K562 (cell line): ENCODE data around the gene RSRC1. TPM values are rescaled to one million over a fixed set of nuclear protein-coding genes. Genes with fewer than 3 reads are reported as not detected.

Experiments used
- ATAC-seq: fragments of 200-7000 bp; cut with Tn5 transposase; 3 replicates; pipeline ENCODE4 v1.9.1; 2020; ENCODE audit warnings: moderate library complexity
- BruUV-seq: library from RNA; stranded (reverse); fragments of 400-500 nt; replicated peaks from 2 replicates; lab custom pipeline; 2021; lab: Mats Ljungman, UMichigan
- CTCF ChIA-PET: fragments of 300-600 bp; formaldehyde crosslinking; extraction: SDS; loops from one replicate; lab custom pipeline; 2021; ENCODE audit warnings: low intra/inter-chr PET ratio; lab: Yijun Ruan, JAX
- POLR2A ChIA-PET: fragments of 300-600, 350-650 bp; sonication (Branson Sonifier 250); formaldehyde crosslinking; extraction: SDS; loops from one replicate; lab custom pipeline; 2021; ENCODE audit warnings: antibody characterized with exemption, inconsistent platforms; lab: Yijun Ruan, JAX
- DNase-seq, 4 experiments: peaks; one replicate each; pipeline versions ENCODE4 v3.0.0 to v3.0.0-alpha.2; 2011 to 2018; ENCODE audit warnings: low spot score in 3 of 4, mixed read lengths in 3 of 4; ENCODE audit errors: extremely low read depth in 1 of 4
- FAIRE-seq: peaks from 2 replicates; lab custom pipeline; 2011; peaks lifted over from hg19 to GRCh38; lab: Jason Lieb, UNC
- H2AFZ ChIP-seq: 2 replicates; pipeline ENCODE4 v1.6.0; 2011; ENCODE audit warnings: low read depth, low read length, control low read depth, inconsistent platforms
- H3K27ac ChIP-seq: fragments of 200-600 bp; 3 replicates; pipeline ENCODE4 v1.8.0; 2011; ENCODE audit warnings: low read depth, mild to moderate bottlenecking, control low read depth, inconsistent platforms, low read length, moderate library complexity, mixed read lengths; ENCODE audit errors: extremely low read depth
- H3K27me3 ChIP-seq, 2 experiments: fragments of 300-600 bp in 1 of 2; 2 replicates in 1 of 2; 3 replicates in 1 of 2; pipeline versions ENCODE4 v1.6.0 to v1.8.0; 2011; ENCODE audit warnings: inconsistent platforms in 2 of 2, low read length in 2 of 2, mild to moderate bottlenecking in 1 of 2, mixed read lengths in 1 of 2, moderate library complexity in 1 of 2; ENCODE audit not compliant: control insufficient read depth in 2 of 2, insufficient read depth in 2 of 2
- H3K36me3 ChIP-seq: fragments of 300-600 bp; 3 replicates; pipeline ENCODE4 v1.8.0; 2011; ENCODE audit warnings: mild to moderate bottlenecking, low read length, inconsistent platforms; ENCODE audit not compliant: control insufficient read depth, insufficient read depth
- H3K4me1 ChIP-seq, 2 experiments: fragments of 200-600 bp in 1 of 2; replicated peaks in 1 of 2; 2 replicates in 1 of 2; 3 replicates in 1 of 2; pipeline versions ENCODE4 v1.5.1 to v1.8.0; 2011; ENCODE audit warnings: inconsistent platforms in 2 of 2, low read length in 2 of 2, mild to moderate bottlenecking in 1 of 2, mixed read lengths in 1 of 2, moderate library complexity in 1 of 2; ENCODE audit not compliant: control insufficient read depth in 2 of 2, insufficient read depth in 2 of 2
- H3K4me2 ChIP-seq: 2 replicates; pipeline ENCODE4 v1.6.1; 2011; ENCODE audit warnings: low read length, control low read depth, inconsistent platforms, mixed read lengths; ENCODE audit not compliant: insufficient read depth
- H3K4me3 ChIP-seq: fragments of 200-600 bp; sonication (generic), shearing (Covaris generic); 2 replicates; pipeline ENCODE4 v1.5.1; 2016; ENCODE audit warnings: control low read depth, inconsistent platforms
- H3K79me2 ChIP-seq: fragments of 200-600 bp; 3 replicates; pipeline ENCODE4 v1.8.0; 2011; ENCODE audit warnings: low read length, inconsistent platforms; ENCODE audit not compliant: control insufficient read depth, insufficient read depth
- H3K9ac ChIP-seq, 2 experiments: 2 replicates each; pipeline versions ENCODE4 v1.6.0 to v1.6.1; 2011; ENCODE audit warnings: low read depth in 2 of 2, low read length in 2 of 2, control low read depth in 1 of 2, inconsistent platforms in 1 of 2, mild to moderate bottlenecking in 1 of 2, mixed read lengths in 1 of 2; ENCODE audit not compliant: insufficient read depth in 1 of 2
- H3K9me1 ChIP-seq: one replicate; pipeline ENCODE4 v1.6.0; 2011; ENCODE audit warnings: inconsistent platforms, mild to moderate bottlenecking, low read length, moderate library complexity; ENCODE audit not compliant: control insufficient read depth, insufficient read depth
- H3K9me3 ChIP-seq: replicated peaks from 2 replicates; pipeline ENCODE4 v1.5.1; 2011; ENCODE audit warnings: low read depth, low read length, inconsistent platforms; ENCODE audit not compliant: control insufficient read depth, insufficient read depth
- H4K20me1 ChIP-seq: replicated peaks from 2 replicates; pipeline ENCODE4 v1.6.1; 2011; ENCODE audit warnings: low read length, inconsistent platforms, mixed read lengths; ENCODE audit not compliant: control insufficient read depth, insufficient read depth
- BCOR ChIP-seq: fragments of 450-650 bp; IDR thresholded peaks from 2 replicates; pipeline ENCODE4 v1.6.1; 2016
- C11orf30 ChIP-seq: fragments of 450-650 bp; IDR thresholded peaks from 2 replicates; pipeline ENCODE4 v1.6.1; 2016; ENCODE audit warnings: low read depth, mild to moderate bottlenecking
- CC2D1A ChIP-seq: fragments of 450-650 bp; IDR thresholded peaks from 2 replicates; pipeline ENCODE4 v1.6.1; 2017; ENCODE audit warnings: mild to moderate bottlenecking
- EGR1 ChIP-seq: fragments of 450-650 bp; conservative IDR thresholded peaks from 2 replicates; pipeline ENCODE4 v1.6.1; 2017; ENCODE audit warnings: mild to moderate bottlenecking
- ETS2 ChIP-seq: IDR thresholded peaks from 2 replicates; pipeline ENCODE4 v1.6.1; 2016; ENCODE audit warnings: borderline replicate concordance, missing genetic modification characterization, mild to moderate bottlenecking, moderate library complexity, missing compliant biosample characterization; ENCODE audit not compliant: poor library complexity, severe bottlenecking
- GABPB2 ChIP-seq: fragments of 250-450 bp; sonication (Bioruptor Pico); conservative IDR thresholded peaks from 2 replicates; pipeline ENCODE4 v1.5.1; 2021; ENCODE audit warnings: mild to moderate bottlenecking
- HOXB6 ChIP-seq: fragments of 250-450 bp; sonication (Bioruptor Pico); IDR thresholded peaks from 2 replicates; pipeline ENCODE4 v1.5.1; 2022; ENCODE audit warnings: mild to moderate bottlenecking, borderline replicate concordance
- MCM2 ChIP-seq: fragments of 450-650 bp; IDR thresholded peaks from 2 replicates; pipeline ENCODE4 v1.6.1; 2017; ENCODE audit warnings: low read depth, mild to moderate bottlenecking
- NR4A1 ChIP-seq, 2 experiments: fragments of 250-450 bp in 1 of 2; fragments of 450-650 bp in 1 of 2; sonication (Bioruptor Pico) in 1 of 2; IDR thresholded peaks; 2 replicates each; pipeline versions ENCODE4 v1.4.0 to v1.6.1; 2016 to 2020; ENCODE audit warnings: mild to moderate bottlenecking in 2 of 2, missing compliant biosample characterization in 1 of 2, missing genetic modification characterization in 1 of 2, moderate library complexity in 1 of 2
- SREBF1 ChIP-seq: fragments of 150-350 bp; IDR thresholded peaks from 2 replicates; pipeline ENCODE4 v1.6.1; 2014; ENCODE audit warnings: antibody characterized with exemption, low read depth, low read length, borderline replicate concordance
- TAF7 ChIP-seq: fragments of 450-650 bp; IDR thresholded peaks from 2 replicates; pipeline ENCODE4 v1.6.1; 2016; ENCODE audit warnings: missing genetic modification characterization, missing compliant biosample characterization
- TEAD4 ChIP-seq, 2 experiments: sonication (generic) in 1 of 2; formaldehyde crosslinking in 1 of 2; IDR thresholded peaks; 2 replicates each; pipeline versions ENCODE4 v1.6.1 to v1.8.0; 2012 to 2022; ENCODE audit warnings: borderline replicate concordance in 1 of 2, inconsistent platforms in 1 of 2, low read length in 1 of 2, mild to moderate bottlenecking in 1 of 2, missing genetic modification reagents in 1 of 2
- ZNF232 ChIP-seq: sonication (generic); formaldehyde crosslinking; IDR thresholded peaks from 2 replicates; pipeline ENCODE4 v1.8.0; 2022; ENCODE audit warnings: mild to moderate bottlenecking, missing genetic modification reagents
- ZNF75A ChIP-seq: fragments of 450-650 bp; formaldehyde crosslinking; IDR thresholded peaks from 2 replicates; pipeline ENCODE4 v1.4.0; 2020; ENCODE audit warnings: mild to moderate bottlenecking
- WGBS: fragments of 100-300 bp; shearing (Covaris generic); methylation state at CpG from one replicate; pipeline ENCODE4 v1.1.6; 2016; ENCODE audit warnings: low coverage, mixed read lengths; ENCODE audit not compliant: insufficient coverage; ENCODE audit errors: missing lambda C conversion rate; 5-methylcytosine and 5-hydroxymethylcytosine counted together
- in situ Hi-C: fragments of 300-500 bp; cut with MboI; formaldehyde crosslinking; loops from 4 replicates; pipeline ENCODE4 v1.15.0; 2018; ENCODE audit warnings: inconsistent platforms, mixed read lengths
- intact Hi-C: fragments of 100-400 bp; cut with micrococcal nuclease; formaldehyde crosslinking; loops from 2 replicates; pipeline ENCODE4 v1.14.2; 2022
- polyA plus RNA-seq, 8 experiments: library from polyadenylated mRNA; depleted of rRNA in 4 of 8; stranded (reverse) in 5 of 8; unstranded in 3 of 8; fragments of >200 nt; fragmentation: Nextera tagmentation in 2 of 8; fragmentation: Illumina TruSeq in 1 of 8; extraction: Ambion mirVana in 2 of 8; extraction: Trizol in 1 of 8; gene quantifications; 2 replicates each; pipeline versions ENCODE4 v1.2.1 to v1.2.3, GENCODE V29; 2011 to 2014; ENCODE audit warnings: inconsistent platforms in 1 of 8, missing spikeins in 1 of 8
- total RNA-seq, 7 experiments: library from RNA; depleted of rRNA in 6 of 7; stranded (reverse); fragments of >200 nt in 6 of 7; fragmentation: Illumina TruSeq in 2 of 7; extraction: Trizol in 2 of 7; gene quantifications; 2 replicates each; pipeline versions ENCODE4 v1.2.1 to v1.2.3, GENCODE V29; 2011 to 2021; ENCODE audit warnings: low replicate concordance in 1 of 7
- TF ChIP-seq, protein P1 (sequence below): fragments of 250-450 bp; sonication (Bioruptor Pico); IDR thresholded peaks from 2 replicates; pipeline ENCODE4 v1.5.0; 2021; ENCODE audit warnings: mild to moderate bottlenecking, moderate library complexity

The RSRC1 gene
- total and polyA plus RNA-seq, 9 of the 15 experiments (the other 6 are each of a cell fraction or from before 2014, with no cell fraction given): 19.3 to 128 (median 75.5) TPM

DNA sequence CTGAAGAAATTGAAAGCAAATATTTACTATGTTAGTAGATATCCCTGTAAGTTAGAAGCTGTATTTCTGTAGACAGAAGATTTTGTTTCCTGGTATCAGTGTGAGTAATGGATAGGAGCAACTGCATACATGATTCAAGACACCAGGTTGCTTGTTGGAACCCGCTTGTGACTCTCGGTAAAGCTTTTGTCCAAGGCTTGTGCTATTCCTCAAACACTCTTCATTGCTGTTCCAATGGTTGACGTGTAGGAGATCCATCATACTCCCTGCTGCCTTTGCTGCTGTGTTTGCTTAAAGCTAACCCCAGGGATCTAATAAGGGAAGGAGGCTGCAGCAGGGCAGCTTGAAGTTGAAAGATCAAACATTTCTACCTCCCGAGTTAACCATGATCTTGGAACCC is 160.1 kb downstream of the RSRC1 start:
- H3K27ac ChIP-seq: no peak overlapping the region
- H3K9ac ChIP-seq: no peak overlapping the region
- no peak overlapping the region for H3K4me3 ChIP-seq
- H3K4me2 ChIP-seq: no peak overlapping the region
- H4K20me1 ChIP-seq: no peaks in the 10 kb centered on the region
- no peaks in the 10 kb centered on the region for H3K4me1 ChIP-seq
- no peaks in the 10 kb centered on the region for H3K36me3 ChIP-seq
- H2AFZ ChIP-seq: no peak overlapping the region
- WGBS: 95% methylated on average over 4 of the region's 4 CpGs
- no TSS peak for BruUV-seq
- CTCF ChIA-PET: no interaction called here
- intact Hi-C loops: no loop called here
- no peaks in the 10 kb centered on the region for H3K9me1 ChIP-seq
- TF ChIP-seq SREBF1 (no peak), TAF7 (tag) (no peak), BCOR (no peak)
- in situ Hi-C loops: no loop called here
- H3K9me3 ChIP-seq: peaks cover 10% of the 10 kb centered on the region
- FAIRE-seq (no peak), ATAC-seq (no peak), DNase-seq (no peak)
- POLR2A ChIA-PET: interaction anchor here (1.3 kb wide), 1 partner anchor 10 kb away, joined by 4 read pairs; no protein-coding TSS in a partner anchor
- no peaks in the 10 kb centered on the region for H3K27me3 ChIP-seq
- 0 out of 3 replicates have a peak, but pooled peaks cover 1% of the 10 kb centered on the region for H3K79me2 ChIP-seq

DNA sequence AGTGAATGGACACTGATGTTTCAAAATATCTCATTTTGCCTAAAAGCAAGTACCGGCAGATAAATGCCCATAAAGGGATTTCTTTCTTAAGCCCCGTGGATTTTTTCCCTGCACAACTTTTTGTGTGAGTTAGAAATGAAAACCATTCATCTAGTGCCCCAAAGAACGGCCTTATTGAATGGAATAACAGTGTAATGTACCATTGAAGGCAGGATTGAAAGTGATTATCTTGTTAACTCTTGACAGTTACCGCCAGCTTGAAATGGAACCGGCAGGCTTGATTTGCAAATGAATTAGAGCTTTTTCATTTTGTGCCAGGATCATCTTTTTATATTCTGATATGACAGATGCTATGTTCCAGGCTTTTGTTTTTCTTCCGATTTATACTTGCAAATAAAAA is 162.2 kb downstream of the RSRC1 start:
- no peaks in the 10 kb centered on the region for H3K4me1 ChIP-seq
- FAIRE-seq (no peak), ATAC-seq (no peak), DNase-seq (no peak)
- no peak overlapping the region for H3K4me3 ChIP-seq
- H3K36me3 ChIP-seq: no peaks in the 10 kb centered on the region
- POLR2A ChIA-PET: no interaction called here
- in situ Hi-C loops (no loop called here), intact Hi-C loops (no loop called here)
- H3K9ac ChIP-seq: no peak overlapping the region
- no peak overlapping the region for H3K4me2 ChIP-seq
- H2AFZ ChIP-seq: no peak overlapping the region
- BruUV-seq: no TSS peak
- no peak overlapping the region for H3K27ac ChIP-seq
- no peaks in the 10 kb centered on the region for H4K20me1 ChIP-seq
- CTCF ChIA-PET: no interaction called here
- H3K9me1 ChIP-seq: no peaks in the 10 kb centered on the region
- WGBS: 85% methylated on average over 6 of the region's 6 CpGs
- no peaks in the 10 kb centered on the region for H3K79me2 ChIP-seq
- H3K9me3 ChIP-seq: 0 out of 2 replicates have a peak, but pooled peaks cover 4% of the 10 kb centered on the region
- H3K27me3 ChIP-seq: no peaks in the 10 kb centered on the region
- TF ChIP-seq GABPB2 (CRISPR knock-in tag): no peak
- TF ChIP-seq, protein P1, sequence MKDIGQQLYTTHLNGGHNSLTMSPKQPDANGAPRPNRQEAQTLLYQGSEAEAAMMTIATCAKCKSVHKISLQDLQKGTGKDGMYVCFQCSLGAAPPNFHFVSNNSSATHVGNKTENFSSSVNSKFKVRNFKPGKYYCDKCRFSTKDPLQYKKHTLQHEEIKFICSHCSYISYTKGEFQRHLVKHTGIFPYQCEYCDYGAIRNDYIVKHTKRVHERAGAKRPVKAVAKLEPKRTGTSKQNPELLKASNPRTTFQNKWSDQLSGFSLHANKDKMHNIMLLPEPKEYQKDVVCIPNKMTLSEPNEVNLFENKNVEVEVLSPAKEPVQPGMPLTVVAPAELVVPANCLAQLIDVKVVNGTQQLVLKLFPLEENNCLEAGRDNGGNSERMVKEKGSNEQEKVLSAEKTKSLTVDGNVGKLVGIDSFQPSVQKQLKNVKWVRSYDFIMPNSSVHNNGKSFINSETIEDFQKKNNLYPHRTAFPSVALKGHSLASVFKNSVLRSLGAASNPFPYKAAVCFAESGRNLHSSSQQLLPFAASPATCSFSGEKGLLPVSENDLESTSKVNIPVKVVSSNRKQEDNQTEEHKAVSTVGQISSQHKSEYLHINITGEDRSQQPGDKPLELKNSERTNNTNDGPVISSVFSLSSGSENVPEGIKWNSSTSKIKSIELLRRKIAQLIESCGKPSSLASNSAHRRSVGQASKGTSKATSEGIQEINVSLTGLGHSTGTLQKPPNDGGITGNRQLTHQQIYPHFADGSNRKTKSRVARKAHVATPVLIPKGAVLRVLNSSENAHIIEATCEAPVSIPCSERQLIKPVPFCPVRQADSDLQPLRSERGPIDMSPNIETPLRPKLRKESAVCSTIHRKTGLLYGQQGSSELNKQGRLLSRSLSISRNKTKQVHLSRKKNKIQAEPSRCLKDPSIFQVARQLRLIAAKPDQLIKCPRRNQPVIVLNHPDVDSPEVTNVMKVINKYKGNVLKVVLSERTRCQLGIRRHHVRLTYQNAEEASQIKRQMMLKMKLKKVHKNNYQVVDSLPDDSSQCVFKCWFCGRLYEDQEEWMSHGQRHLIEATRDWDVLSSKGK (CRISPR knock-in tag): no peak
- TF ChIP-seq ZNF232: no peak
- TF ChIP-seq HOXB6: no peak
- TF ChIP-seq C11orf30: no peak
- TF ChIP-seq CC2D1A: no peak
- no peak for TF ChIP-seq TEAD4 (IDR thresholded peaks at IDR 0.05; ENCODE audit: low read length)
- no peak for TF ChIP-seq TEAD4 (CRISPR knock-in tag; IDR thresholded peaks at IDR 0.05; ENCODE audit: borderline replicate concordance)
- TF ChIP-seq EGR1: no peak
- TF ChIP-seq NR4A1 (CRISPR knock-in tag; IDR thresholded peaks at IDR 0.05): no peak
- TF ChIP-seq NR4A1 (tag; IDR thresholded peaks at IDR 0.05): no peak
- TF ChIP-seq MCM2: no peak
- no peak for TF ChIP-seq ETS2 (tag)
- TF ChIP-seq ZNF75A (CRISPR knock-in tag): no peak
